Retina (tissue), 1 donor: Measurements from ENCODE around the gene MED13L.
A peak's percentile ranks its signal among the peaks of the same experiment; 100 is the strongest.
"Not testable (repeated sequence)": the region's sequence is repeated elsewhere in the genome, so short reads cannot be mapped to it uniquely, and the experiment has no call there.

Source experiments
- DNase-seq: peaks from one replicate; pipeline ENCODE4 v3.0.0-alpha.2; 2016

Gene MED13L

DNA sequence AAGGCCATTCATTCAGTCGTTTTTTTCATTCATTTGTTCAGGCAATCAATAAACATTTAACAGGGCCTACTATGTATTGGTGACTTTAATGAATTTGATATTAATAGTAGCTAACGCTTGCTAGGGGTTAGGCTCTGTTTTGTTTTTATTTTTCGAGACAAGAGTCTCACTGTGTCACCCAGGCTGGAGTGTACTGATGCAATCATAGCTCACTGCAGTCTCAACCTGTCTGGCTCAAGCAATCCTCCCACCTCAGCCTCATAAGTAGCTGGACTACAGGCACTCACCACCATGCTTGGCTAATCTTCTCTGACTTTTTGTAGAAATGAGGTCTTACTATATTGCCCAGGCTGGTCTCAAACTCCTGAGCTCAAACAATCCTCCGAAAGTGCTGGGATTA, 25.6 kb upstream of the MED13L start:
- DNase-seq = no peak

DNA sequence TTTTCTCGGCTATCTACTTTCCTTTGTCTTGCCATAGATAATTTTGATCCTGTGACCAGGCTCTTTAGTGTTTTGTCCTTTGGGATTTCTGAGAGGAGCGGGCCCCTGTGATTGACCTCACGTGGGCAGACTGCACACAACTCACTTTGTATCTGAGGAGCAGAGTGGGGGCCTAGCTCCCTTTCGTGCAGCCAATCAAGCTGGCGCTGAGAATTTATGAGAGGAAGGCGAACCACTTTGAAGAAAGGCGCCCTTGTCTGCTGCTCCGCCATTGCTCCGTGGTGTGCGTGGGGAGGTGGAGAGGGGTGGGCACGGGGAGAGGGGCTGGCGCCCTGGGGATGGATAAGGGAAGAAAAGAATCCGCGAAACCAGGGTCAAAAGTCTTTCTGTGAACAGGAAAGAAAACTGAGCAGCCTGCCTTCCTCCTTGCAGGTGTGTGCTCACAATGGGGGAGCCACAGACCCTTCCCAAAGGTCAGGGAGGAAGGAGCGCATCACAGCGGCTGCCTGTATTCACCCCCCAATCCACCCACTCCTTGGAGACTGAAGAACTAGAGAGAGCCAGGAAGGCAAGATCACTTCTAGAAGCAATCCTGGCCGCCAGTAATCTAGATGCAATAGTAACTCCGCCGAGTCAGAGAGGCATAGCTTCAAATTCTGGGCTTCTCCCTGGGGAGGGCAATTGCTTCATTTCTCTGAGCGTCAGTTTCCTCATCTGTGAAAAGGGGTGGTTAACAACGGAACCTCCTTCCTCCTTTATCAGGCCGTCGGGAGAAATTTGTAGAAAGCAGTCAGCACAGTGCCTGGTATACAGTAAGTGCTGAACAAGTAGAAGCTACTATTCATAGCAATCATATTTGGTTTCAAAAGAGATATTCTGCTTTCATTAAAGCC, 24.9 kb upstream of the MED13L start:
- peak; percentile 21 for DNase-seq

DNA sequence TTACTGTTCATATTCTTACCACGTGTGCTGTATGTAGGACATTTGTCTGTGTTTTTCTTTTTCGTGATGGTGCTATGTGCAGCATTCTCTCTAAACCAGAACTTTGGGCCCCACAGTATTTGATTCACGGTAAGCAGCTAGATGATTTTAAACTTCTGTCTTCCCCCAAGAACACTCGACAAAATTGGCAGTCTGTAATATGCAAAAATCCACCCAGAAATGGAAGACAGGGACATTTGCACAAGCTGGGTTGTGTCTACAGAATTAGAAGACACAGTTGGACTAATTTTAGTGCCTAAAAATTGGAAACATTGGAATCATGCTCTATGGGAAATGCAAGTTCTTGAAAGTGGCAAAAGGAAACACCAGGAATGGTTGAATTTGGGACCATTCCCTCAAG, 24.1 kb upstream of the MED13L start:
- DNase-seq = no peak

DNA sequence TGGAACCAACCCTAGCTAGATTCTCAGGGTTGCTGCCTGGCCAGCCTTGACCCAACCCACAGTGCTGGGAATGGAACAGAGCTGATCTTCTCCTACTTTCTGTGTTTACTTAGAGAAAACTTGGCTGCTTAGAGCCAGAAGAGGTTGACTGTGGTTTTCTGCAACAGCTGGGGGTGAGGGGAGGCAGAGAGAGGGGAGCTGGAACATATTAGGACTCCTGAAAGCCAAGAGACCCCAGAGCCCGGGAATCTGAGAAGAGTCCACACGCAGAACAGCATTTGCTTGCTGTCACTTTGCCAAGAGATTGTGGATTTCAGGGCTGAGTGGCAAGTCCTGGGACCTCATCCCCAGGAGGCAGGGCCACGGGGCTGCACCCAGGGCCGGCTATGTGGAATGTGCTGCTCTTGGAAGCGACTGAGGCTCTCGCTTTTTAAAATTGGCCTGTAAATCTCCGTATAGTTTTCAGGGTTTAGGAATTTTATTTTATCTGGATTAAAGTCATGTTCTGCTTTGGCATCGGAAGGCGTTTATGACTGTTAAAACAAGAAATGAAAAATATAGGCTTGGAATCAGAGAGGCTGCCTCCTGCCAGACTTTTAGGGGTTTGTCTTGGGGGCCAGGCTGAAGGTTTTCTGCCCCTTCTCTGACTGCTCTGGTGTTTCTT, 22.3 kb upstream of the MED13L start:
- DNase-seq = no peak

DNA sequence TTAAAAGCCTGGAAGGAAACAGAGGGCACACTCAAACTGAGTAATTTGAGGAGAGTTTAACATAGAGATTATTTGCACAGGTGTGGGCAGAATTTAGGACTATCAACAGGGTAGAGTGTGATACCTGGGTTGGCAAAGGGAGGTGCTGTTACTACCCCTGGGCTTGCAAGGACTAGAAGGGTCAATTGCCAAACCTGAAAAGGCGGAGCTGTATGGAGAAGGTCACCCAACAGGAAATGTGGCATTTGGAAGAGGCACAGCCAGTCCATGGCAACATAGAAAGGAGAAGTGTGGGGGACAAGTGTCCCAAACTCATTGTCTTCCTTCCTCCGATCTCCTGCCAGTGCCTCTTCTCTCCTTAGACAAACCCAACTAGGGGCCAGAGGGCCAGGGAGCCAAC, 21.6 kb upstream of the MED13L start:
- DNase-seq = no peak

DNA sequence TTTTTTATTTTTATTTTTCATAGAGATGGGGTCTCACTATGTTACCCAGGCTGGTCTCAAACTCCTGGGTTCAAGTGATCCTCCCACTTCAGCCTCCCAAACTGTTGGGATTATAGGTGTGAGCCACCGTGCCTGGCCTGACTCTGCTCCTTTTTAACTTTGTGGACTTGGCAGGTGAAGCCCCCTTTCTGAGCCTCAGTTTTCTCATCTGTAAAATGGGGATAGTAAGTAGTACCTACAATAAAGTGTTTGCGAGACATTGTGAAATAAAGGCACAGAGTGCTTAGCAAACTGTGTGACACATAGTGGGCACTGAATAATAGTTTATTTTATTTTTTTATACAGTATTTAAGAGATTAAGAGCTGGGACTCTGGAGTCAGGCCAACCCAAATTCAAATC, 21.1 kb upstream of the MED13L start:
- DNase-seq = no peak

DNA sequence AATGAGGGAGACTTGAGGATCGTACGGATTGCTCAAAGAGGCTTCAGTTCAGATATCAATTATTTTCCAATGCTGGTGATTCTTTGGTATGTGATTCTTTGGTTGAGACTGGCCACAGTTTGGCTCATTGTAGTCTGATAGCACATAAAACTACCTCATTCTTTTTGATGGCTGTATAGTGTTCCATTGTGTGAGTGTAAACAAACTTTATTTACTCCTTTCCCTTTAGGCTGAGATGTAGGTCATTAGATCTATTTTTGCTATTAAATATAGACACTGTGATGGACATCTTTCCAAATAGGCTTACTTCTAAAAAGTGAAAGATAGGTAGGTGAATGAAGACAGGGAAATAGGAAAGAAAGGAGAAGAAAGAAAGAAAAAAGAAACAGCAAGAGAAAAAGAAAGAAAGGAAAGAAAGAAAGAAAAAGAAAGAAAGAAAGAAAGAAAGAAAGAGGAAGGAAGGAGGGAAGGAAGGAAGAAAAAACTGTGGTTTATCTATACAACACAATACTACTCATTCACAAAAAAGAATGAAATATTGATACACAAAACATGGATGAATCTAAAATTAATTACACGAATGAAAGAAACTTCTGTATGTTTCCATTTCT, 19.8 kb upstream of the MED13L start:
- DNase-seq = no peak

DNA sequence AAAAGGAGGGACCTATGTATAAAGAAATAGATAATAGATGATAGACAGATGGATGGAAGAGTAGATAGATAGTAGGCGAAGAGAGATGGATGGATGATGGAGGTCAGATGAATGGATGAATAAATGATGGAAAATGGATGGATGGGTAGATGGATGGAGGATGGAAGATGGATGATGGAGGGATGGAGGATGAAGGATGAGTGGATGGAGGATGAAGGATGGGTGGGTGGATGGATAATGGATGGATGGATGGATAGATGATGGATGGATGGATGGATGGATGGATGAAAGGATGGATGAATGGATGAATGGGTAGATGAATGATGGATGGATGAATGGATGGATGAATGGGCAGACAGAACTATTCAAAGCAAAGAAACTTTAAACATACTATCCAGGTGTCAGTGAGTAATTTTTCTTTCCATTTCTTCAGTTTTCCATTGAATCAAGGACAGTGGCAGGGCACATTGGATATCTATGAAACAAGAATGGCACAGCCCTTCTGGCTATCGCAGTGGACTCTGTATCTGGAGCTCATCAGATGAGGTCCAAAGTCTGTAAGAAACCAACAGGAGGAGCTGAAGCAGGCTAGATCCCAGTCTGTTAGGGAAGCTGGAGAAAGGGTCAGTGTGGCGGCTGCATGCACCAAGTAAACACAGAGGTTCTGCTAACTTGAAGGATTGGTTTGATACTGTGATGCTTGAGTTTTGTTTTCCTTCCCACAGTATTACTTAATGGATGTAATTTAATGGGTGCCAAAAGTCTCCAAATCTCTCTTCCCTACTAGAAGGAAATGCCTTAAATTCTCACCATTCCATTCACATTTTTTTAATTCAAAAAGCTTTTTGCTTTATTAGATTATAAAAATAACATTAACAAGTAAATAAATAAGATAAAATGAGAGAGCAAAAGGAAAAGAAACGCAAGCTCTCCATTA, 18.1 kb upstream of the MED13L start:
- DNase-seq = no peak

DNA sequence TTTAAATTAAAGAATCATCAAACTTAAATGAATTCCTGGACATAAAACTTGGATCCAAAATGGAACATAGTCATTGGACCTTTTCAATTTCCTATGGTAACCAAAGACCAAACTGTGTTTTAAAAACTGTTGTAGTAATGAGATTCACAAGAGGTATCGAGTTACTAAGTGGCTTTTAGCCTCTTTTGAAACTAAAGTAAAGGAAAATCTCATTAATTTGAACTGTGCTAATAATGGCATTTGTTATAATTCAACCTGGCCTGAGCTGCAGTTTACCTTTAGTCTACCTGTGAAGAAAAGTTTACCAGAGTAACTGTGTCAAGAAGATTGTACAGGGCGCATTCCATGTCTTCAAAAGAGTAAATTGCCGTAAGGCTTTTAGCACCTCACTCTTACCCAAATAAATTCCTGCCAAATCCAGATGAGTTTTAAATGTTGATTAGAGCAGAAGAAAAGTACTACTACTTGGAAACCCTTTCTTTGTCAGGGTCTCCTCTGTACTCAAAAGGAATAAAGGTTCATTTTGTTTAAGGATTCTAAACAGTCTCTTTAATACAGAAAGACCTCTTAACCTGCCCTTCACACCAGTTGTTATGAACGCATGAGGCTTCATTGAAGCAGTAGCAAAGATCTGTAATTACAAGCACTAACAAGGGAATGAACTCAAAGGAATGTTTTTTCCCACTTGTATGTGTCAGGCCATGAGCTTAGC, 17.1 kb upstream of the MED13L start:
- no peak for DNase-seq

DNA sequence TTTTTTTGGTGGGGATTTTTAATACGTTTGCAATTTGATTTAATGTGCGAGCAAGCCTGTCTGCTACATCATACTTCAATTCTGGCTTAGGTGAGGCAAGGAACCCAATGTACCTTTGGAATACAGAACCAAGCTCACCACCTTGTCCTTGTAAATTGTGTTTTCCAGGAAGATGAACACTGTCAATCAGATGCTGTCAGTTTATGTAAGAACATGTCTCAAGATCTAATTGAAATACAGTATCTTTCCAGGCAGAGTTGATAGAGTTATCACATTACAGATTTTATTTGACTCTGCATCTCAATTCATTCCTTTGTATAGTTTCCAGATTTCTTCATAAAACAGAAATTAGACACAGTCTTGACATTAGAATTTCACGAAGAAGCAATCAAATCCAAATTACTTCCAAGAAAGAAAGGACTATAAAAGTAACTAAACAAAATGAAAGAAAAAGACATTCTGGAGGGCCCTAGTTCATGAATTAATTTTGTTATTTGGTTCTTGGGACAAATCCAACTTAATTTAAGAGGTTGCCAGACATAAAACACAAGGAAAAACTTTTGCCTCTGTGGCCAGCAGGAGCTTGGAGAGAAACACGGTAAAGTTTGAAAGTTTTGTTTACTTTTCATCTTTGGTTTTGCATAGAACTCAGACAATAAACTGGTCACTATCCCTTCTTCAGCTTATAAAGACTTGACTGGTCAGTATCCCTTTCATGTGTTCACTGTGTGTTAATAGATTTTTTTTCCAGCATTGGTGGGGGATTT, 16.4 kb upstream of the MED13L start:
- DNase-seq = no peak

DNA sequence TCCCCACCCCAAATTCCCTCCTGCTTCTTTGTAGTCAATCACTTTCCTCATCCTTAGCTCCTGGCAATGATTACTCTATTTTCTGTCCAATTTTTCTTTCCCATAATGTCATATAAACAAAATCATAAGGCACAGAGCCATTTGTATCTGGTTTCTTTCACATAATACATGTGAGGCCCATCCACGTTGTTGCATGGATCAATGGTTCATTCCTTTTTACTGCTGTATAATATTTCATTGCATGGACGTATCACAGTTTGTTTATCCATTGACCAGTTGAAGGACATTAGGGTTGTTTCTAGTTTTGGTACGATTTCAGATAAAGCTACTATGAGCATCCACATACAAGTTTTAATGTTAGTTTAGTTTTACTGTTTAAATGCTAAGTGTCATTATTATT, 13.7 kb upstream of the MED13L start:
- DNase-seq = no peak

DNA sequence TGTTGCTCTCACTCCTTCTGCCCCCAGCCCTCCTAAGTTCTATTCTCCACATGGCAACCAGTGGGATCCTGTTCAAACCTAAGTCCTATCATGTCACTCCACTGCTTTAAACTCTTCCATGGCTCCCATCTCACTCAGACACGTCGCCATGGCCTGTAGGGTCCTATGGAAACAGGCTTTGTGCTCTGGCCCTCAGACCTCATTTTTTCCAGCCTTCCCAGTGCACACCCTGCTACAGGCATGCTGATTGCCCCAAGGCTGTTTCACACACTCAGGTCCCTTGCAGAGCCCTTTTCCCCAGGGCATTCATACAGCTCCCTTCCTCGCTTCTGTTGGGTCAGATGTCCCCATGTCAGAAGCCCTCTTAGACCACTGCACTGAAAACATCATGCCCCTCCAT, 11.2 kb upstream of the MED13L start:
- DNase-seq = no peak

DNA sequence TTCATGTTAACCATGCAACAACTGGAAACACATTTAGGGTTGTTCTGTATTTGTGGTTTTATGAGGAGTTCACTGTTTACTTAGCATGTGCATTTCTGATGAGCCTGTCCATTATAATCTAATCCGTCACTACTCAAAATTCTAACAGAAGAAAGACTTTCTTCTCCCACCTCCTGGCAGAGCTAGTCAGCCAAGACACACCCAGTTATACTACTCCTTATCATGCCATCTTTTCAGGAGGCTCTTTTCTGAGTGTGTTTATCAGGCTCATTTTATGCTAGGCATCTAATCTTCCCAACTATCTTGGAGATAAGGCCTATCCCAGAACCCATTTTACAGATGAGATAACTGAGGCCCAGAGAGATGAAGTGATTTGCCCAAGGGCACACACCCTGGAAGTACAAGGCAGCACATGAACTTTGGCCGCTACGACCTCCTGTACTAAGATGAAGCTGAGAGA, 10.4 kb upstream of the MED13L start:
- no peak for DNase-seq

DNA sequence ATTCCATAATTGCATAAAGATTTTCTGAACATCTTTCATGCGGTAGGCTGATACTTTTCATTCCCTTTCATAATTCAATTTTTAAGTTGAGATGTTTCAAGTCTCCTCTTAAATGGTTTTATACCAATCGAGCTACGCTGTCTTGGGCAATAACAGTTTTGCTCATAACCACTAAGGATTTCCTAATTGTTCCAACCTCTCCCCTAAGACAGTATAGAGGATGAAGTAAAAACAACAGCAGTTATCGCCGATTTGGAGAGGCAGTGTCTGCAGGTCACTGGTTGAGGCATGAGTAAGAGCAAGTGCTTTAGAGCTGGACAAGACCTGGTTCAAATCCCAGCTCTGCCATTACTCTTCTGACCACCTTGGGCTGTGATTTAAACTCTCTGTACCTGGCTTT, 6.9 kb upstream of the MED13L start:
- no peak for DNase-seq

DNA sequence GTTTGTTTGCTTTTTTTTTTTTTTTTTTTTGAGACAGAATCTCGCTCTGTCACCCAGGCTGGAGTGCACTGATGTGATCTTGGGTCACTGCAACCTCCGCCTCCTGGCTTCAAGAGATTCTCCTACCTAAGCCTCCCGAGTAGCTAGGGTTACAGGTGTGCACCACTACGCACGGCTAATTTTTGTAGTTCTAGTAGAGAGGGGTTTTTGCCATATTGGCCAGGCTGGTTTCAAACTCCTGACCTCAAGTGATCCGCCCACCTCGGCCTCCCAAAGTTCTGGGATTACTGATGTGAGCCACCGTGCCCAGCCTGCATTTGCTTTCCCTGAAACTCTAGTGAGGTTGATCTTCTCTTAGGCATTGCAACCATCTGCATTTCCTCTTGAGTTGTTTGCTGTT, 6.4 kb upstream of the MED13L start:
- not testable (repeated sequence) for DNase-seq

DNA sequence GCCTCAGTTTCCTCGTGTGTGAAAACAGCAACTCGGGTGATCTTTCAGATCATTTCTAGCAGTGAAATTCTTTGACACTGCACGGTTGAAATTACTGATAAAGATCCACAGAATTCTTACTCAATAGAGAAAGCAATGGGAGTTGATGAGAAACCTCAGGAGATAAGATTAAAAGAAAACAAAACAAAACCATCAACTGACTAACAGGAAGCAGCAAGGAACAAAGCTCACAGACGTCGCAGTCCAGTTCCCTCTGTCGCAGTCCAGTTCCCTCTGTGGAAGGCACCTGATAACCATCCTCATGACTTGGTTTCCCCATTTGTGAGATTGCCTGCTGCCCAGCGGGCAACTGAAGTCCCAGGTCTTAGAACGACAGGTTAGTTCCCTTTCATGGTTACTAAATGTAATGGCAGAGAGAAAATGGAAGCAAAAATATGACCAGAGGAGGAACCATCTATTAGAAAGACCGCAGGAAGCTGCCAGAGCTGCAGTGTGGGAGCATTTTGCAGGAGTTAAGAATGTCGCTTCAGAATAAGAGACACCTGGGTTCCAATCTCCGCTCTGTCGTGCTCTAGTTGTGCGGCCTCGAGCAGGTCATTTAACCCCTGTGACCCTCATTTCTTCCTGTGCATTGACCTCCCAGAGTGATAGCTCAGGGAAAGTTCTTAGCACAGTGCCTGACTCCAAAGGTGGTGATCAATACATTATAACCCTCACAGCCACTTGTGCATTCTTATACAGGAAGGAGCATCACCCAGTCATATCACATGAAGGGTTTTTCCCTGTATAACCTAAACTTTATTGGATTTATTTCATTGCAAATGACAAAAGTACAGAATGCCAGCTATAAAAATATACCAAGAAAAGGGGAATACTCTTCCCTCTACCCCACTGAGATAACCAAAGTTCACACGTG, 5.1 kb upstream of the MED13L start:
- no peak for DNase-seq

DNA sequence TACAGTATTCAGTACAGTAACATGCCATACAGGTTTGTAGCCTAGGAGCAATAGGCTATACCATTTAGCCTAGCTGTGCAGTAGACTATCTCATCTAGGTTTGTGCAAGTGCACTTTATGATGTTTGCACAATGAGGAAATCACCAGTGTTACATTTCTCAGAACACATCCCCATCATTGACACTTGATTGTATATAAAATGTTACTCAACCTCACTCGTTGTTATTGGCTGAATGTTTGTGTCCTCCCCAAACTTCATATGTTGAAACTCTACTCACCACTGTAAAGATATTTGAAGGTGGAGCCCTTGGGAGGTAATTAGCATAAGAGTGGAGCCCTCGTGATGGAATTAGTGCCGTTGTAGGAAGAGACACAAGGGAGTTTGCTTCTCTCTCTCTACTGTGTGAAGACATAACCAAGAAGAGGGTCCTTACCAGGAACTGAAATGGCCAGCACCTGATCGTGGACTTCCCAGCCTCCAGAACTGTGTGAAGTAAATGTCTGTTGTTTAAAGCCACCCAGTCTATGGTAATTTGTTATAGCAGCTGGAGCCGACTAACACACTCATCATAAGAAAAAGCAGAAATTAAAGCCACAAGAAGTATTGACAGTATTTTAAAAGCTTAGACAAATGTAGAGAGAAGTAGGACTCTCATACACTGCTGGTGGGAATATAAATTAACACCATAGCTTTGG, 3.2 kb upstream of the MED13L start:
- no peak for DNase-seq

DNA sequence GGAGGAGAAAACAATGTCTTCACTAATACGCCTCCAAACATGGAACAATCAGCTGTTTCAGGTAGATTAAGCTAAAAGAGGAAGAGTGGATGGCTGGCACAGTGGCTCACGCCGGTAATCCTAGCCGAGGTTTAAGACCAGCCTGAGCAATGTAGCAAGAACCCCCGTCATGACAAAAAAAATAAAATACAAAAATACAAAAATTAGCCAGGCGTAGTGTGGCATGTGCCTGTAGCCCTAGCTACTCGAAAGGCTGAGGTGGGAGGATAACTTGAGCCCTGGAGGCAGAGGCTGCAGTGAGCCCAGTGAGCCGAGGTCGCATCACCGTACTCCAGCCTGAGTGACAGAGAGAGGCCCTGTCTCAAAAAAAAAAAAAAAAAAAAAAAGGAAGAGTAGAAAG, 1.2 kb upstream of the MED13L start:
- no peak for DNase-seq

DNA sequence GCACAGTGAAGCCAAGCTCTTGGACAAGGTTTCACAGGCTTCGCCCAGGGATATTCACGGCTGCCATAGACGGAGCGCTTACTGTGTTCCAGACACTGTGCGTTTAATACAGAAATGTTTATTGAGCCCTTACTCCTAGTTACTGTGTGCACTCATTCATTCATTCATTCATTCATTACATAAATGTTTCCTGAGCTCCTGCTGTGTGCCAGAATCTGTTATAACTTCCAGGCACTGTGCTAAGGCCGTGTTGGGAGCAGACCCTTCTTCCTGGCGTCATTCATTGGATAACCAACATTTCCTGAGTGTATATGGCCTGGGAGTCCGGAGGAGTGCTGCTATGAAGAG, 760 bp upstream of the MED13L start:
- no peak for DNase-seq
